Right forelimb (tissue), 1 donor: Measurements from ENCODE around the gene MIER2.
A peak's percentile ranks its signal among the peaks of the same experiment; 100 is the strongest.

Experiments
- DNase-seq: peaks from one replicate; pipeline ENCODE4 v3.0.0-alpha.2; 2018

The MIER2 gene

GRCh38 chr19:377801-378581, 33.4 kb upstream of the MIER2 start:
- no peak for DNase-seq

- no peak for DNase-seq
These were observed 31.5 kb upstream of the MIER2 start for GRCh38 chr19:376111-376470.

GRCh38 chr19:375395-376110, 31.0 kb upstream of the MIER2 start:
- DNase-seq: no peak

GRCh38 chr19:374886-375235, 30.3 kb upstream of the MIER2 start:
- DNase-seq: no peak

- DNase-seq: no peak
These were observed 29.7 kb upstream of the MIER2 start for GRCh38 chr19:374183-374885.

GRCh38 chr19:373391-374182, 29.0 kb upstream of the MIER2 start:
- DNase-seq: no peak

- peak; percentile 81 for DNase-seq
These were observed 27.8 kb upstream of the MIER2 start for GRCh38 chr19:372306-372890.

GRCh38 chr19:371501-372168, 27.0 kb upstream of the MIER2 start:
- no peak for DNase-seq

- DNase-seq: no peak
These were observed 26.2 kb upstream of the MIER2 start for GRCh38 chr19:370641-371330.

GRCh38 chr19:369876-370275, 25.3 kb upstream of the MIER2 start:
- DNase-seq: no peak

- no peak for DNase-seq
These were observed 24.7 kb upstream of the MIER2 start for GRCh38 chr19:369256-369655.

- no peak for DNase-seq
These were observed 24.0 kb upstream of the MIER2 start for GRCh38 chr19:368630-369024.

- DNase-seq: no peak
These were observed 23.5 kb upstream of the MIER2 start for GRCh38 chr19:367963-368629.

- DNase-seq: no peak
These were observed 23.0 kb upstream of the MIER2 start for GRCh38 chr19:367561-367960.

GRCh38 chr19:366951-367350, 22.4 kb upstream of the MIER2 start:
- DNase-seq: no peak

- no peak for DNase-seq
These were observed 21.7 kb upstream of the MIER2 start for GRCh38 chr19:366205-366783.

- DNase-seq: no peak
These were observed 20.1 kb upstream of the MIER2 start for GRCh38 chr19:364496-365287.

GRCh38 chr19:362683-363082, 18.1 kb upstream of the MIER2 start:
- no peak for DNase-seq

- no peak for DNase-seq
These were observed 17.6 kb upstream of the MIER2 start for GRCh38 chr19:362154-362553.

- no peak for DNase-seq
These were observed 15.0 kb upstream of the MIER2 start for GRCh38 chr19:359653-359925.
